H1 (cell line): ENCODE measurements around the gene TMEM86B. TPM values are rescaled to one million over a fixed set of nuclear protein-coding genes. Genes with fewer than 3 reads are reported as not detected.

Source experiments
- CTCF ChIA-PET: fragments of 300-600 bp; sonication (Branson Sonifier 250); formaldehyde crosslinking; loops from one replicate; lab custom pipeline; 2021; ENCODE audit not compliant: partially characterized antibody; lab: Charles Lee
- POLR2A ChIA-PET: fragments of 300-600 bp; sonication (Branson Sonifier 250); formaldehyde crosslinking; loops from one replicate; lab custom pipeline; 2021; ENCODE audit warnings: inconsistent platforms; ENCODE audit not compliant: partially characterized antibody; lab: Charles Lee
- DNase-seq, 2 experiments: peaks; one replicate each; pipeline versions ENCODE4 v3.0.0 to v3.0.0-alpha.2; 2010 to 2022; ENCODE audit warnings: low spot score in 2 of 2, low read depth in 1 of 2, mixed read lengths in 1 of 2
- FAIRE-seq: peaks from 2 replicates; lab custom pipeline; 2011; peaks lifted over from hg19 to GRCh38; lab: Jason Lieb, UNC
- H2AFZ ChIP-seq: 2 replicates; pipeline ENCODE4 v1.8.1; 2012; ENCODE audit warnings: low read length, inconsistent platforms
- H2AK5ac ChIP-seq: 2 replicates; pipeline ENCODE4 v1.6.1; 2013; ENCODE audit warnings: low read depth, low read length
- H2BK120ac ChIP-seq: replicated peaks from 2 replicates; pipeline ENCODE3; 2013; ENCODE audit warnings: low read depth, low read length, inconsistent platforms
- H2BK12ac ChIP-seq: 2 replicates; pipeline ENCODE4 v1.6.1; 2013; ENCODE audit warnings: low read depth, low read length
- H2BK15ac ChIP-seq: 2 replicates; pipeline ENCODE4 v1.6.1; 2013; ENCODE audit warnings: low read length
- H2BK20ac ChIP-seq: 2 replicates; pipeline ENCODE4 v1.6.1; 2013; ENCODE audit warnings: low read length
- H2BK5ac ChIP-seq: 2 replicates; pipeline ENCODE4 v1.6.1; 2013; ENCODE audit warnings: low read depth, low read length
- H3K14ac ChIP-seq: 2 replicates; pipeline ENCODE4 v1.6.1; 2013; ENCODE audit warnings: inconsistent platforms; ENCODE audit not compliant: insufficient read length
- H3K18ac ChIP-seq: 2 replicates; pipeline ENCODE4 v1.6.1; 2013; ENCODE audit warnings: low read length; ENCODE audit errors: extremely low read depth
- H3K23ac ChIP-seq: 2 replicates; pipeline ENCODE4 v1.6.1; 2013; ENCODE audit warnings: inconsistent platforms; ENCODE audit not compliant: insufficient read length
- H3K23me2 ChIP-seq: 2 replicates; pipeline ENCODE4 v1.6.1; 2013; ENCODE audit warnings: low read depth, low read length
- H3K27ac ChIP-seq: 2 replicates; pipeline ENCODE4 v1.6.1; 2011; ENCODE audit warnings: low read depth, low read length, inconsistent platforms
- H3K27me3 ChIP-seq, 4 experiments: replicated peaks in 1 of 4; 1 replicate in 1 of 4; 2 replicates in 3 of 4; pipeline versions ENCODE4 v1.6.1 to v1.8.1; 2011 to 2013; ENCODE audit warnings: low read length in 3 of 4, mild to moderate bottlenecking in 3 of 4, inconsistent platforms in 2 of 4, mixed read lengths in 2 of 4, moderate library complexity in 1 of 4; ENCODE audit not compliant: control insufficient read depth in 3 of 4, insufficient read depth in 3 of 4; ENCODE audit errors: extremely low read depth in 1 of 4
- H3K36me3 ChIP-seq, 4 experiments: 2 replicates each; pipeline versions ENCODE4 v1.6.1 to v1.8.1; 2011 to 2013; ENCODE audit warnings: mild to moderate bottlenecking in 4 of 4, low read length in 3 of 4, moderate library complexity in 2 of 4, control low read depth in 1 of 4, inconsistent platforms in 1 of 4; ENCODE audit not compliant: insufficient read depth in 4 of 4, control insufficient read depth in 2 of 4
- H3K4ac ChIP-seq: replicated peaks from 2 replicates; pipeline ENCODE3; 2013; ENCODE audit warnings: low read length, low read depth, mixed read lengths, inconsistent platforms; ENCODE audit not compliant: insufficient read length
- H3K4me1 ChIP-seq, 4 experiments: replicated peaks in 1 of 4; 1 replicate in 1 of 4; 2 replicates in 3 of 4; pipeline versions ENCODE4 v1.6.1 to v1.8.1; 2011 to 2013; ENCODE audit warnings: low read length in 3 of 4, inconsistent platforms in 2 of 4, mixed read lengths in 1 of 4; ENCODE audit not compliant: insufficient read depth in 4 of 4, control insufficient read depth in 3 of 4
- H3K4me2 ChIP-seq, 2 experiments: 2 replicates each; pipeline versions ENCODE4 v1.6.1 to v1.8.1; 2011 to 2013; ENCODE audit warnings: low read depth in 2 of 2, low read length in 2 of 2, control low read depth in 1 of 2, inconsistent platforms in 1 of 2, mild to moderate bottlenecking in 1 of 2; ENCODE audit not compliant: insufficient read depth in 1 of 2
- H3K4me3 ChIP-seq, 4 experiments: fragments of 200-600, 300-600 bp in 1 of 4; sonication (generic), shearing (Covaris generic), sonication (Bioruptor Twin) in 1 of 4; 2 replicates each; pipeline versions ENCODE4 v1.5.1 to v1.8.1; 2011 to 2016; ENCODE audit warnings: low read length in 4 of 4, low read depth in 3 of 4, control low read depth in 2 of 4, inconsistent platforms in 2 of 4, mild to moderate bottlenecking in 2 of 4, mixed read lengths in 1 of 4, moderate library complexity in 1 of 4; ENCODE audit not compliant: insufficient read depth in 2 of 4; ENCODE audit errors: extremely low read depth in 1 of 4
- H3K56ac ChIP-seq: replicated peaks from 2 replicates; pipeline ENCODE3; 2013; ENCODE audit warnings: low read depth, mild to moderate bottlenecking, mixed read lengths, low read length, inconsistent platforms; ENCODE audit not compliant: insufficient read length
- H3K79me1 ChIP-seq: 2 replicates; pipeline ENCODE4 v1.6.1; 2013; ENCODE audit warnings: low read depth, low read length, control low read depth
- H3K79me2 ChIP-seq, 2 experiments: 2 replicates each; pipeline versions ENCODE4 v1.6.1 to v1.8.1; 2012 to 2013; ENCODE audit warnings: low read length in 2 of 2, mild to moderate bottlenecking in 2 of 2, inconsistent platforms in 1 of 2; ENCODE audit not compliant: insufficient read depth in 2 of 2, control insufficient read depth in 1 of 2
- H3K9ac ChIP-seq, 4 experiments: replicated peaks in 1 of 4; 1 replicate in 1 of 4; 2 replicates in 3 of 4; pipeline versions ENCODE4 v1.6.1 to v1.8.1; 2011 to 2013; ENCODE audit warnings: low read depth in 3 of 4, low read length in 3 of 4, control low read depth in 2 of 4, mild to moderate bottlenecking in 2 of 4, moderate library complexity in 2 of 4, inconsistent platforms in 1 of 4; ENCODE audit errors: extremely low read depth in 1 of 4
- H3K9me3 ChIP-seq, 2 experiments: 2 replicates each; pipeline versions ENCODE4 v1.6.1 to v1.8.1; 2012 to 2013; ENCODE audit warnings: mild to moderate bottlenecking in 2 of 2, moderate library complexity in 2 of 2, control low read depth in 1 of 2, inconsistent platforms in 1 of 2, low read depth in 1 of 2, low read length in 1 of 2, mixed read lengths in 1 of 2; ENCODE audit not compliant: insufficient read depth in 2 of 2
- H4K20me1 ChIP-seq, 2 experiments: replicated peaks in 1 of 2; 2 replicates each; pipeline versions ENCODE3 to v1.8.1; 2011 to 2013; ENCODE audit warnings: inconsistent platforms in 2 of 2, low read length in 2 of 2, mild to moderate bottlenecking in 1 of 2; ENCODE audit not compliant: insufficient read depth in 2 of 2, control insufficient read depth in 1 of 2
- H4K5ac ChIP-seq: 2 replicates; pipeline ENCODE4 v1.6.1; 2013; ENCODE audit warnings: low read length, low read depth, mixed read lengths, inconsistent platforms; ENCODE audit not compliant: insufficient read length
- H4K8ac ChIP-seq: 2 replicates; pipeline ENCODE4 v1.8.0; 2013; ENCODE audit warnings: mild to moderate bottlenecking, moderate library complexity, low read length, inconsistent platforms; ENCODE audit not compliant: insufficient read depth; ENCODE audit errors: extremely low read depth
- H4K91ac ChIP-seq: replicated peaks from 2 replicates; pipeline ENCODE3; 2013; ENCODE audit warnings: low read length, mixed read lengths, inconsistent platforms; ENCODE audit not compliant: insufficient read length
- CREB1 ChIP-seq: IDR thresholded peaks from 2 replicates; pipeline ENCODE4 v1.6.1; 2012; ENCODE audit warnings: inconsistent platforms
- HDAC2 ChIP-seq, 2 experiments: fragments of 300-600 bp in 1 of 2; sonication (generic) in 1 of 2; IDR thresholded peaks; 2 replicates each; pipeline ENCODE4 v1.6.1; 2011 to 2012; ENCODE audit warnings: low read depth in 2 of 2, low read length in 2 of 2, mild to moderate bottlenecking in 2 of 2, moderate library complexity in 2 of 2, borderline replicate concordance in 1 of 2, inconsistent platforms in 1 of 2
- KDM4A ChIP-seq: IDR thresholded peaks from one replicate; pipeline ENCODE4 v1.7.1; 2012; ENCODE audit warnings: low read depth, mild to moderate bottlenecking, moderate library complexity, low read length, inconsistent platforms; ENCODE audit not compliant: severe bottlenecking
- KDM5A ChIP-seq: fragments of 200-600 bp; IDR thresholded peaks from 2 replicates; pipeline ENCODE4 v1.7.1; 2012; ENCODE audit warnings: mild to moderate bottlenecking, low read length, inconsistent platforms, mixed read lengths
- NANOG ChIP-seq: IDR thresholded peaks from 2 replicates; pipeline ENCODE4 v1.6.1; 2011; ENCODE audit warnings: low read length, low read depth, mild to moderate bottlenecking, inconsistent platforms; ENCODE audit not compliant: insufficient read depth, poor library complexity, severe bottlenecking
- RXRA ChIP-seq: IDR thresholded peaks from 2 replicates; pipeline ENCODE4 v1.6.1; 2011; ENCODE audit warnings: low read depth, mild to moderate bottlenecking, low read length, moderate library complexity; ENCODE audit not compliant: insufficient read depth
- SP1 ChIP-seq: IDR thresholded peaks from 2 replicates; pipeline ENCODE4 v1.6.1; 2011; ENCODE audit warnings: low read depth, low read length
- TAF1 ChIP-seq: IDR thresholded peaks from 2 replicates; pipeline ENCODE4 v1.6.1; 2011; ENCODE audit warnings: mild to moderate bottlenecking, low read depth, low read length
- USF2 ChIP-seq: IDR thresholded peaks from 2 replicates; pipeline ENCODE4 v1.6.1; 2011; ENCODE audit warnings: low read length, improper control_type of control experiment
- whole genome bisulfite sequencing, 2 experiments: shearing (Covaris generic) in 1 of 2; methylation state at CpG; one replicate each; pipeline versions ENCODE4 v1.1.6 to v1.1.7; 2013 to 2015; ENCODE audit warnings: low lambda C conversion rate in 2 of 2, mixed read lengths in 2 of 2, inconsistent platforms in 1 of 2, low coverage in 1 of 2, missing lambda C conversion rate in 1 of 2; ENCODE audit not compliant: insufficient replicate concordance in 2 of 2, insufficient coverage in 1 of 2, insufficient read length in 1 of 2; ENCODE audit errors: extremely low coverage in 1 of 2, missing lambda C conversion rate in 1 of 2; 5-methylcytosine and 5-hydroxymethylcytosine counted together
- polyA plus RNA-seq, 7 experiments: library from polyadenylated mRNA; depleted of rRNA in 3 of 7; stranded (reverse) in 5 of 7; unstranded in 2 of 7; fragments of >200 nt in 5 of 7; fragments of 200-250 nt in 2 of 7; gene quantifications; 1 replicate in 5 of 7; 2 replicates in 1 of 7; 4 replicates in 1 of 7; pipeline versions ENCODE4 v1.2.1 to v1.2.3, GENCODE V29; 2011 to 2013; ENCODE audit warnings: missing spikeins in 2 of 7, mixed read lengths in 2 of 7
- total RNA-seq: library from RNA; stranded (reverse); fragmentation: NEBNext Ultra II Directional; extraction: Animal tissue kit (Norgen Biotek cat#: 25700); gene quantifications from 2 replicates; pipeline ENCODE4 v1.2.1, GENCODE V29; 2021

Gene TMEM86B
- total and polyA plus RNA-seq, 2 of the 8 experiments (the other 6 are each of a cell fraction or from before 2014, with no cell fraction given): 2.0 to 2.9 TPM

DNA sequence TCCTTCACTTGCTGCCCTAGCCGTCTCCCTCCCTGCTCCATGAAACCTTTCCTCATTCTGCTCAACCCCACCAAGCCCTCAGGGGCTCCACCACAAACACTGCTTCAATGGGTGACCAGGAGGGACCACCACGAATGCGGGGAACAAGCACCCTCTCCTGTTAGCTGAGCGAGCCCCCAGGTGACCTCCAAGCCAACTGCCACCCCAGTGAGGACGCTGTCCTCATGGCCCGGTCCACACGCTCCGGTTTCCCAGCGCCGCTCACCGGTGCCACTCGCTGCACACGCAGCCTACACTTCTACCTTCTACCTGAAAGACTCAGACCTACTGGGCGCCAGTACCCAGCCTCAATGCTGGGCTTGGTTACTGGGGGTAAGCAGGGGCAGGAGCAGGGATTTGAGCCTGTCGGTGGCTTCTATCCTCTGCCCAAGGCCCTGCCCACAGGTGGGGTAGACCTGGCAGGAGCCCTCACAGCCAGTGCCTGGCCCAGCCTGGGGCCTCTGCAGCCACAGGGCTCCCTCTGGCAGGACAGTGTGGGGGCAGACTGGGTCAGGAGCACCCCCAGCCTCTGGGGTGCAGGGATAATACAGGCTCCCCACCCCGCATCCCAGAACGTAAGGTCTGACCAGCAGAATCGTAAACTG lies 704 bp upstream of the TMEM86B start:
- H3K79me1 ChIP-seq: no peaks in the 10 kb centered on the region; the same call in 1 of the 2 replicates
- H3K23ac ChIP-seq: no peak overlapping the region
- no peaks in the 10 kb centered on the region for H3K79me2 ChIP-seq
- H2BK120ac ChIP-seq: no peak overlapping the region
- H2AFZ ChIP-seq: no peak overlapping the region
- no peak overlapping the region for H4K91ac ChIP-seq
- no peak overlapping the region for H3K27ac ChIP-seq
- H3K56ac ChIP-seq: no peak overlapping the region
- H4K8ac ChIP-seq: no peak overlapping the region
- no peak overlapping the region for H3K18ac ChIP-seq
- CTCF ChIA-PET: no interaction called here
- no peak for FAIRE-seq
- no peak overlapping the region for H3K4me3 ChIP-seq
- H3K4me1 ChIP-seq: no peaks in the 10 kb centered on the region
- H3K27me3 ChIP-seq: no peaks in the 10 kb centered on the region
- no peak overlapping the region for H2BK15ac ChIP-seq
- no peak overlapping the region for H3K9ac ChIP-seq
- no peak overlapping the region for H2BK12ac ChIP-seq
- WGBS, 2 experiments: 94% methylated on average over 18 of the region's 18 CpGs; no CpG with 5 or more reads in 1 of the 2 experiments
- H4K20me1 ChIP-seq: peaks cover 2 to 23% of the 10 kb centered on the region in 2 experiments
- H3K36me3 ChIP-seq: peaks cover 5 to 16% (median 13%) of the 10 kb centered on the region in 4 experiments; a peak in 5 of 8 replicates
- H3K9me3 ChIP-seq: no peaks in the 10 kb centered on the region
- POLR2A ChIA-PET: interaction anchor here (0.7 to 1.9 kb wide), 3 partner anchors 18 to 178 kb away, joined by 3 to 10 read pairs (median 3); partner anchors contain the start of gene UBE2S
- H3K4ac ChIP-seq: no peak overlapping the region
- no peak overlapping the region for H3K14ac ChIP-seq
- H3K4me2 ChIP-seq: no peak overlapping the region
- DNase-seq: no peak
- no peak overlapping the region for H2BK5ac ChIP-seq
- no peak overlapping the region for H2BK20ac ChIP-seq
- H3K23me2 ChIP-seq: no peaks in the 10 kb centered on the region
- no peak overlapping the region for H2AK5ac ChIP-seq
- H4K5ac ChIP-seq: no peak overlapping the region
- TF ChIP-seq NANOG: no peak
- TF ChIP-seq CREB1: no peak
- TF ChIP-seq SP1: no peak
- no peak for TF ChIP-seq KDM4A
- TF ChIP-seq USF2: no peak
- no peak for TF ChIP-seq KDM5A
- TF ChIP-seq RXRA: no peak
- no peak for TF ChIP-seq HDAC2 (IDR thresholded peaks at IDR 0.05; ENCODE audit: borderline replicate concordance in 1 of 2, low read depth in 2 of 2, low read length in 2 of 2)
- no peak for TF ChIP-seq TAF1
